Neural cell (in vitro differentiated cells): ENCODE data around the gene USP36. TPM values are rescaled to one million over a fixed set of nuclear protein-coding genes. Genes with fewer than 3 reads are reported as not detected.

ENCODE experiments used
- H2AFZ ChIP-seq: fragments of 200-600, 300-800 bp; sonication (generic), shearing (Covaris generic); 2 replicates; pipeline ENCODE4 v1.6.0; 2014; ENCODE audit warnings: low read depth, mild to moderate bottlenecking, antibody characterized with exemption, low read length, moderate library complexity
- H3F3A ChIP-seq: fragments of 200-600 bp; shearing (Covaris generic); 2 replicates; pipeline ENCODE4 v1.6.1; 2016; ENCODE audit warnings: mild to moderate bottlenecking, moderate library complexity, mixed read lengths, antibody characterized with exemption, low read length; ENCODE audit not compliant: insufficient read depth, poor library complexity, severe bottlenecking
- H3K27ac ChIP-seq: fragments of 200-600, 300-800 bp; sonication (generic), shearing (Covaris generic); 2 replicates; pipeline ENCODE4 v1.5.1; 2014; ENCODE audit warnings: mild to moderate bottlenecking, low read length, moderate library complexity
- H3K27me3 ChIP-seq: fragments of 300-800, 200-600 bp; sonication (generic), shearing (Covaris generic); 2 replicates; pipeline ENCODE4 v1.6.0; 2014; ENCODE audit warnings: mild to moderate bottlenecking, low read depth, low read length, moderate library complexity; ENCODE audit not compliant: insufficient read depth
- H3K36me3 ChIP-seq: fragments of 300-800, 200-600 bp; sonication (generic), shearing (Covaris generic); 2 replicates; pipeline ENCODE4 v1.5.1; 2014; ENCODE audit warnings: mild to moderate bottlenecking, antibody characterized with exemption, low read length, moderate library complexity; ENCODE audit not compliant: insufficient read depth
- H3K4me2 ChIP-seq: fragments of 300-800, 200-600 bp; sonication (generic), shearing (Covaris generic); 2 replicates; pipeline ENCODE4 v1.6.0; 2014; ENCODE audit warnings: mild to moderate bottlenecking, low read length
- H3K4me3 ChIP-seq: fragments of 300-800, 200-600 bp; sonication (generic), shearing (Covaris generic); 2 replicates; pipeline ENCODE4 v1.5.1; 2014; ENCODE audit warnings: mild to moderate bottlenecking, low read length, moderate library complexity
- H3K79me2 ChIP-seq: fragments of 200-600 bp; shearing (Covaris generic); replicated peaks from 2 replicates; pipeline ENCODE4 v1.6.0; 2014; ENCODE audit warnings: mild to moderate bottlenecking, low read length, moderate library complexity; ENCODE audit not compliant: insufficient read depth
- H3K9ac ChIP-seq: fragments of 300-800, 200-600 bp; sonication (generic), shearing (Covaris generic); 2 replicates; pipeline ENCODE4 v1.6.1; 2016; ENCODE audit warnings: mild to moderate bottlenecking, low read length, mixed read lengths
- H3K9me2 ChIP-seq: fragments of 200-600 bp; shearing (Covaris generic); 2 replicates; pipeline ENCODE4 v1.6.1; 2016; ENCODE audit warnings: mild to moderate bottlenecking, low read length, mixed read lengths; ENCODE audit not compliant: insufficient read depth
- H3K9me3 ChIP-seq: fragments of 200-600, 300-800 bp; sonication (generic), shearing (Covaris generic); 2 replicates; pipeline ENCODE4 v1.6.1; 2016; ENCODE audit warnings: mild to moderate bottlenecking, mixed run types, low read length, moderate library complexity, mixed read lengths
- H4K20me1 ChIP-seq: fragments of 200-600 bp; shearing (Covaris generic); 2 replicates; pipeline ENCODE4 v1.6.1; 2016; ENCODE audit warnings: mild to moderate bottlenecking, mixed run types; ENCODE audit not compliant: insufficient read depth
- CTCF ChIP-seq: fragments of 450-650 bp; IDR thresholded peaks from 2 replicates; pipeline ENCODE4 v1.5.1; 2014; ENCODE audit warnings: antibody characterized with exemption, mild to moderate bottlenecking, moderate library complexity; ENCODE audit not compliant: poor library complexity, severe bottlenecking
- EP300 ChIP-seq: fragments of 450-650 bp; conservative IDR thresholded peaks from 2 replicates; pipeline ENCODE4 v1.6.1; 2014; ENCODE audit warnings: antibody characterized with exemption, mild to moderate bottlenecking, moderate library complexity; ENCODE audit not compliant: poor library complexity, severe bottlenecking
- EZH2 ChIP-seq: fragments of 200-600, 300-800 bp; shearing (Covaris generic), sonication (generic); IDR thresholded peaks from 2 replicates; pipeline ENCODE4 v1.6.1; 2014; ENCODE audit warnings: antibody characterized with exemption, low read length, borderline replicate concordance, mild to moderate bottlenecking; ENCODE audit not compliant: insufficient read depth, poor library complexity, severe bottlenecking
- MXI1 ChIP-seq: fragments of 450-650 bp; conservative IDR thresholded peaks from 2 replicates; pipeline ENCODE4 v1.6.1; 2014; ENCODE audit warnings: antibody characterized with exemption, mild to moderate bottlenecking; ENCODE audit not compliant: poor library complexity, severe bottlenecking
- POLR2AphosphoS5 ChIP-seq: IDR thresholded peaks from 2 replicates; pipeline ENCODE4 v1.6.1; 2012
- RAD21 ChIP-seq: fragments of 450-650 bp; conservative IDR thresholded peaks from 2 replicates; pipeline ENCODE4 v1.6.1; 2014; ENCODE audit warnings: antibody characterized with exemption, mild to moderate bottlenecking, moderate library complexity
- SMC3 ChIP-seq: fragments of 450-650 bp; conservative IDR thresholded peaks from 2 replicates; pipeline ENCODE4 v1.6.1; 2014; ENCODE audit warnings: antibody characterized with exemption, mild to moderate bottlenecking, moderate library complexity; ENCODE audit not compliant: poor library complexity
- TAF1 ChIP-seq: IDR thresholded peaks from 2 replicates; pipeline ENCODE4 v1.6.1; 2012; ENCODE audit warnings: low read depth
- polyA plus RNA-seq: library from polyadenylated mRNA; depleted of rRNA; stranded (reverse); fragments of >200 nt; gene quantifications from 2 replicates; pipeline ENCODE4 v1.2.3, GENCODE V29; 2014
- TF ChIP-seq, protein P1 (sequence below): IDR thresholded peaks from 2 replicates; pipeline ENCODE4 v1.6.1; 2012; ENCODE audit warnings: borderline replicate concordance

Gene USP36
- polyA plus RNA-seq, 1 donor from 2014 or later = 14.4 TPM

GRCh38 chr17:78853926-78854394 is 13.3 kb upstream of the USP36 start:
- Histone ChIP-seq H3K9me3 (no peaks in the 10 kb centered on the region), H3K36me3 (no peaks in the 10 kb centered on the region), H3K9me2 (no peaks in the 10 kb centered on the region), H2AFZ (no peak overlapping the region), H4K20me1 (no peaks in the 10 kb centered on the region), H3K4me2 (no peak overlapping the region), H3K27me3 (no peaks in the 10 kb centered on the region), H3K27ac (no peak overlapping the region), H3F3A (no peaks in the 10 kb centered on the region), H3K4me3 (no peak overlapping the region), H3K9ac (no peak overlapping the region), H3K79me2 (no peaks in the 10 kb centered on the region)
- no peak for TF ChIP-seq SMC3
- TF ChIP-seq EZH2 = no peak
- no peak for TF ChIP-seq EP300
- no peak for TF ChIP-seq MXI1
- no peak for TF ChIP-seq TAF1
- no peak for TF ChIP-seq POLR2AphosphoS5
- TF ChIP-seq, protein P1, sequence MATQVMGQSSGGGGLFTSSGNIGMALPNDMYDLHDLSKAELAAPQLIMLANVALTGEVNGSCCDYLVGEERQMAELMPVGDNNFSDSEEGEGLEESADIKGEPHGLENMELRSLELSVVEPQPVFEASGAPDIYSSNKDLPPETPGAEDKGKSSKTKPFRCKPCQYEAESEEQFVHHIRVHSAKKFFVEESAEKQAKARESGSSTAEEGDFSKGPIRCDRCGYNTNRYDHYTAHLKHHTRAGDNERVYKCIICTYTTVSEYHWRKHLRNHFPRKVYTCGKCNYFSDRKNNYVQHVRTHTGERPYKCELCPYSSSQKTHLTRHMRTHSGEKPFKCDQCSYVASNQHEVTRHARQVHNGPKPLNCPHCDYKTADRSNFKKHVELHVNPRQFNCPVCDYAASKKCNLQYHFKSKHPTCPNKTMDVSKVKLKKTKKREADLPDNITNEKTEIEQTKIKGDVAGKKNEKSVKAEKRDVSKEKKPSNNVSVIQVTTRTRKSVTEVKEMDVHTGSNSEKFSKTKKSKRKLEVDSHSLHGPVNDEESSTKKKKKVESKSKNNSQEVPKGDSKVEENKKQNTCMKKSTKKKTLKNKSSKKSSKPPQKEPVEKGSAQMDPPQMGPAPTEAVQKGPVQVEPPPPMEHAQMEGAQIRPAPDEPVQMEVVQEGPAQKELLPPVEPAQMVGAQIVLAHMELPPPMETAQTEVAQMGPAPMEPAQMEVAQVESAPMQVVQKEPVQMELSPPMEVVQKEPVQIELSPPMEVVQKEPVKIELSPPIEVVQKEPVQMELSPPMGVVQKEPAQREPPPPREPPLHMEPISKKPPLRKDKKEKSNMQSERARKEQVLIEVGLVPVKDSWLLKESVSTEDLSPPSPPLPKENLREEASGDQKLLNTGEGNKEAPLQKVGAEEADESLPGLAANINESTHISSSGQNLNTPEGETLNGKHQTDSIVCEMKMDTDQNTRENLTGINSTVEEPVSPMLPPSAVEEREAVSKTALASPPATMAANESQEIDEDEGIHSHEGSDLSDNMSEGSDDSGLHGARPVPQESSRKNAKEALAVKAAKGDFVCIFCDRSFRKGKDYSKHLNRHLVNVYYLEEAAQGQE = no peak
- TF ChIP-seq CTCF = no peak
- TF ChIP-seq RAD21 = no peak

GRCh38 chr17:78852709-78853121 is 12.1 kb upstream of the USP36 start:
- no peaks in the 10 kb centered on the region for H3K36me3 ChIP-seq
- TF ChIP-seq EP300 = no peak
- H3K9me3 ChIP-seq = no peaks in the 10 kb centered on the region
- no peak overlapping the region for H3K4me3 ChIP-seq
- no peak overlapping the region for H3K9ac ChIP-seq
- H4K20me1 ChIP-seq = no peaks in the 10 kb centered on the region
- no peaks in the 10 kb centered on the region for H3K79me2 ChIP-seq
- no peaks in the 10 kb centered on the region for H3K9me2 ChIP-seq
- H3K27me3 ChIP-seq = no peaks in the 10 kb centered on the region
- H3F3A ChIP-seq = no peaks in the 10 kb centered on the region
- H2AFZ ChIP-seq = no peak overlapping the region
- no peak overlapping the region for H3K4me2 ChIP-seq
- H3K27ac ChIP-seq = no peak overlapping the region

GRCh38 chr17:78849026-78849425 is 8.4 kb upstream of the USP36 start:
- Histone ChIP-seq H3K4me3 (no peak overlapping the region), H3K27me3 (no peaks in the 10 kb centered on the region), H4K20me1 (no peaks in the 10 kb centered on the region), H3K9me3 (no peaks in the 10 kb centered on the region), H3K36me3 (no peaks in the 10 kb centered on the region), H3F3A (no peaks in the 10 kb centered on the region), H3K9me2 (no peaks in the 10 kb centered on the region), H3K9ac (no peak overlapping the region), H2AFZ (no peak overlapping the region), H3K4me2 (no peak overlapping the region), H3K27ac (no peak overlapping the region), H3K79me2 (no peaks in the 10 kb centered on the region)
- TF ChIP-seq EP300 (no peak), EZH2 (no peak)
